Tibial nerve (tissue), 4 donors: ENCODE results near the gene SNRK. TPM values are rescaled to one million over a fixed set of nuclear protein-coding genes. Genes with fewer than 3 reads are reported as not detected.

Source experiments
- DNase-seq, 2 donors: peaks; one replicate each; pipeline ENCODE4 v3.0.0-alpha.2; 2019; ENCODE audit warnings: low spot score in 2 of 2
- H3K27ac ChIP-seq, 4 donors: fragments of 200-600 bp; sonication (generic) in 3 of 4; one replicate each; pipeline ENCODE4 v1.5.1; 2017 to 2019; ENCODE audit warnings: mild to moderate bottlenecking in 1 of 4
- H3K27me3 ChIP-seq, 2 donors: fragments of 200-600 bp; sonication (generic) in 1 of 2; one replicate each; pipeline versions ENCODE4 v1.5.1 to v1.6.0; 2017 to 2019
- H3K36me3 ChIP-seq, 3 donors: fragments of 200-600 bp; sonication (generic); one replicate each; pipeline ENCODE4 v1.5.1; 2018 to 2019
- H3K4me1 ChIP-seq, 4 donors: fragments of 200-600 bp; sonication (generic) in 3 of 4; one replicate each; pipeline ENCODE4 v1.5.1; 2017 to 2019
- H3K4me3 ChIP-seq, 4 donors: fragments of 200-600 bp; sonication (generic) in 3 of 4; one replicate each; pipeline ENCODE4 v1.5.1; 2017 to 2019; ENCODE audit warnings: mild to moderate bottlenecking in 1 of 4, moderate library complexity in 1 of 4
- H3K9me3 ChIP-seq, 4 donors: fragments of 200-600 bp; sonication (generic) in 3 of 4; one replicate each; pipeline ENCODE4 v1.5.1; 2017 to 2019
- CTCF ChIP-seq, 5 experiments: fragments of 200-600 bp in 3 of 5; fragments of 450-650 bp in 2 of 5; sonication (generic) in 3 of 5; IDR thresholded peaks; one replicate each; pipeline ENCODE4 v1.5.1; 2016 to 2019; ENCODE audit warnings: antibody characterized with exemption in 5 of 5, mild to moderate bottlenecking in 3 of 5, moderate library complexity in 2 of 5
- EP300 ChIP-seq, 2 donors: sonication (generic); formaldehyde crosslinking; IDR thresholded peaks; one replicate each; pipeline ENCODE4 v1.6.1; 2017; ENCODE audit warnings: antibody characterized with exemption in 2 of 2, mild to moderate bottlenecking in 1 of 2
- POLR2A ChIP-seq, 2 donors: fragments of 450-650 bp; IDR thresholded peaks; one replicate each; pipeline ENCODE4 v1.6.1; 2017; ENCODE audit warnings: antibody characterized with exemption in 2 of 2, mild to moderate bottlenecking in 2 of 2, moderate library complexity in 2 of 2
- whole genome bisulfite sequencing, 2 donors: methylation state at CpG; one replicate each; pipeline ENCODE4 v1.1.5; 2018; 5-methylcytosine and 5-hydroxymethylcytosine counted together
- total RNA-seq, 4 donors: library from RNA; depleted of rRNA; stranded (reverse); fragments of >200 nt; gene quantifications; one replicate each; pipeline ENCODE4 v1.1.0, GENCODE V29; 2016

Gene SNRK
- total RNA-seq, 4 donors from 2014 or later = 59.6 to 83.1 (median 73.7) TPM

DNA sequence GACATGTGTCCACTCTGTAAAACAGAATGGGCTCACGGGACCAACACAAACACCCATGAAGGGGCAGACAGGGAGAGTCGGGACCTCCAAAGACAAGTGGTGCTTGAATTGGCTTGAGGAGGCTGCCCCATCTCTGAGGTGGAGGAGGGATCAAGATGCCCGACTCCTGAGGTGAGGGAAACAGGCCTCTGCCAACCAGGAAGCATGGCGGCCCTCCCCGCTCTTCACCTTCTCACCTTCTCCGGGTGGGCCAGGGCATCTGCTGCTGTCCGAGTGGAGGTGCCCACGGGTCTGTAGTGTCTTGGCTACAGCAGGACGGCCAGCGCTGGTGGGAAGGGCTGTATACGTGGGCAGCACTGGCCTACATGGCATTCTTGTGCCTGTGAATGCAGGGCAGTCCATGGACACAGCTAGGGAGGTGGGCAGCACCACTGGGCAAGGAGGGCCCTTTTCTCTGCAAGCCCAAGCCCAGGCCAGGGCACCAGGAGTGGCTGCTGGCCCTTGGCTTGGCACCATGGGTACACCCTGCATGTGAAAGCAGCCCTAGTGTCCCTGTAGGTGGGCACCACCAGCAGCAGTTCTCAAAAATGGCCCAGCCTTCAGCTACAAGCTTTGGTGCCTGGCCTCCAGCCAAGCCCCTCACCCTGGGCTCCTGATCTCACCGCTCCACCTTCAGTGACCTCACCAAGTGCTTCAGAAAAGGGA, 79.4 kb downstream of the SNRK start:
- TF ChIP-seq CTCF (IDR thresholded peaks at IDR 0.05) (no peak), POLR2A (IDR thresholded peaks at IDR 0.05) (no peak), EP300 (IDR thresholded peaks at IDR 0.05) (no peak)
- H3K36me3 ChIP-seq = peaks cover 0 to 30% (median 0%) of the 10 kb centered on the region in 3 donors
- H3K9me3 ChIP-seq = peaks cover 0 to 3% (median 0%) of the 10 kb centered on the region in 4 donors
- H3K27ac ChIP-seq = no peak overlapping the region
- H3K4me1 ChIP-seq = peaks cover 0 to 23% (median 0%) of the 10 kb centered on the region in 4 donors
- H3K4me3 ChIP-seq = no peak overlapping the region
- no peaks in the 10 kb centered on the region for H3K27me3 ChIP-seq
- DNase-seq = no peak
- 94 to 97% methylated on average over 12 of the region's 12 CpGs for WGBS, 2 donors

DNA sequence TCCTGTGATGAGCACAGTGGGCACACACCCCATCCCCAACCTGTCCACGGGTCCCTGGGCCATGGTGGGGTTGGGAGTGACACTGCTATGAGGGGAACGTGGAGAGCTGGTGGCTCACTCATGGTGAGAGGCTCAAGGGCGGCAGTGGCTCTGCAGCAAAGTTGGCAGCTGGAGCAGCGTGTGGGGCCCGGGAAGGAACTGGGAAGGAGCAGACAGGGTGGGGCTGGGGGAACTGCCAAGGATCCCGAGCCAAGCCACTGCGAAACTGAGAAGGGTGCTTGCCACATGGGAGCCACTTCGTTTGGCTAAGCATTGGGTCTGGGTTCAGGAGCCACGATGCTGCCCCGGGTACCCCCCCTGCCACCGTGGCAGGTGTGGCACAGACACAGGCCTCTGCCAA, 80.1 kb downstream of the SNRK start:
- 68 to 74% methylated on average over 10 to 11 of the region's 11 CpGs for WGBS, 2 donors
- Histone ChIP-seq H3K27me3 (no peaks in the 10 kb centered on the region), H3K4me1 (peaks cover 0 to 23% (median 0%) of the 10 kb centered on the region in 4 donors), H3K9me3 (peaks cover 0 to 3% (median 0%) of the 10 kb centered on the region in 4 donors), H3K4me3 (no peak overlapping the region), H3K36me3 (peaks cover 0 to 30% (median 0%) of the 10 kb centered on the region in 3 donors), H3K27ac (peak overlapping the region in 1 of 4 donors; percentile 7)
- TF ChIP-seq EP300 (IDR thresholded peaks at IDR 0.05) (no peak), CTCF (IDR thresholded peaks at IDR 0.05) (no peak)
- no peak for DNase-seq

GRCh38 chr3:43366885-43367284, 80.5 kb downstream of the SNRK start:
- no peak for DNase-seq
- H3K27me3 ChIP-seq = no peaks in the 10 kb centered on the region
- H3K27ac ChIP-seq = peak overlapping the region in 1 of 4 donors; percentile 7
- peaks cover 0 to 30% (median 0%) of the 10 kb centered on the region in 3 donors for H3K36me3 ChIP-seq
- no peak for TF ChIP-seq POLR2A (IDR thresholded peaks at IDR 0.05)
- TF ChIP-seq CTCF (IDR thresholded peaks at IDR 0.05) = no peak
- TF ChIP-seq EP300 (IDR thresholded peaks at IDR 0.05) = no peak
- H3K4me1 ChIP-seq = peaks cover 0 to 23% (median 0%) of the 10 kb centered on the region in 4 donors
- H3K4me3 ChIP-seq = no peak overlapping the region
- 87 to 91% methylated on average over 9 of the region's 9 CpGs for WGBS, 2 donors
- H3K9me3 ChIP-seq = peaks cover 0 to 3% (median 0%) of the 10 kb centered on the region in 4 donors

- Histone ChIP-seq H3K4me1 (peaks cover 0 to 14% (median 0%) of the 10 kb centered on the region in 4 donors), H3K27ac (no peak overlapping the region), H3K9me3 (peaks cover 0 to under 1% (median 0%) of the 10 kb centered on the region in 4 donors), H3K36me3 (peaks cover 0 to 27% (median 0%) of the 10 kb centered on the region in 3 donors), H3K27me3 (no peaks in the 10 kb centered on the region), H3K4me3 (no peak overlapping the region)
- no peak for DNase-seq
- TF ChIP-seq POLR2A (IDR thresholded peaks at IDR 0.05) = no peak
- no peak for TF ChIP-seq CTCF (IDR thresholded peaks at IDR 0.05)
- no peak for TF ChIP-seq EP300 (IDR thresholded peaks at IDR 0.05)
- 88 to 97% methylated on average over 7 to 8 of the region's 8 CpGs for WGBS, 2 donors
Observed at GRCh38 chr3:43369404-43370292, 83.3 kb downstream of the SNRK start.
